T-cell (primary cell): Measurements from ENCODE around the gene LIMK2. TPM values are rescaled to one million over a fixed set of nuclear protein-coding genes. Genes with fewer than 3 reads are reported as not detected.

ENCODE experiments used
- ATAC-seq, 4 experiments: fragments of 200-7000 bp in 3 of 4; fragments of 150-1000 bp in 1 of 4; cut with Tn5 transposase; replicated peaks in 1 of 4; 1 replicate in 3 of 4; 2 replicates in 1 of 4; pipeline ENCODE4 v1.10.0; 2021; ENCODE audit warnings: moderate library complexity in 3 of 4, mild to moderate bottlenecking in 2 of 4, moderate number of reproducible peaks in 1 of 4
- CTCF ChIA-PET, 2 donors: fragments of 300-600 bp; sonication (Branson Sonifier 250); formaldehyde crosslinking; loops; one replicate each; lab custom pipeline; 2022; ENCODE audit warnings: antibody characterized with exemption in 2 of 2; lab: Charles Lee
- POLR2A ChIA-PET, 2 donors: fragments of 300-600 bp; sonication (Branson Sonifier 250); formaldehyde crosslinking; loops; one replicate each; lab custom pipeline; 2022; ENCODE audit warnings: antibody characterized with exemption in 2 of 2; lab: Charles Lee
- DNase-seq, 35 experiments: peaks; one replicate each; pipeline versions ENCODE4 v3.0.0 to v3.0.0-alpha.2; 2013 to 2023
- H3K27ac ChIP-seq: one replicate; pipeline ENCODE4 v1.5.1; 2013; ENCODE audit warnings: low read length
- H3K27me3 ChIP-seq, 2 experiments: replicated peaks in 1 of 2; 1 replicate in 1 of 2; 2 replicates in 1 of 2; pipeline versions ENCODE4 v1.6.1 to v1.7.0; 2013; ENCODE audit warnings: low read length in 1 of 2, mixed read lengths in 1 of 2; ENCODE audit not compliant: control insufficient read depth in 2 of 2, insufficient read depth in 2 of 2; ENCODE audit errors: extremely low read depth in 1 of 2
- H3K36me3 ChIP-seq, 2 donors: 1 replicate in 1 of 2; 2 replicates in 1 of 2; pipeline versions ENCODE4 v1.6.1 to v1.7.0; 2013; ENCODE audit warnings: low read length in 1 of 2; ENCODE audit not compliant: control insufficient read depth in 2 of 2, insufficient read depth in 1 of 2; ENCODE audit errors: extremely low read depth in 1 of 2
- H3K4me1 ChIP-seq, 2 experiments: 1 replicate in 1 of 2; 2 replicates in 1 of 2; pipeline versions ENCODE4 v1.6.1 to v1.7.0; 2013; ENCODE audit warnings: low read length in 2 of 2, mixed read lengths in 1 of 2; ENCODE audit not compliant: insufficient read depth in 2 of 2, control insufficient read depth in 1 of 2; ENCODE audit errors: extremely low read depth in 1 of 2
- H3K4me3 ChIP-seq, 2 donors: 1 replicate in 1 of 2; 2 replicates in 1 of 2; pipeline versions ENCODE4 v1.5.1 to v1.7.0; 2013; ENCODE audit warnings: mild to moderate bottlenecking in 2 of 2, low read length in 1 of 2, moderate library complexity in 1 of 2; ENCODE audit not compliant: control insufficient read depth in 1 of 2; ENCODE audit errors: extremely low read depth in 1 of 2
- H3K9me3 ChIP-seq: 2 replicates; pipeline ENCODE4 v1.7.0; 2013
- H3K27ac Mint-ChIP-seq, 2 donors: one replicate each; pipeline ENCODE4 v1.8.0; 2020 to 2021; ENCODE audit warnings: mild to moderate bottlenecking in 2 of 2, mixed read lengths in 2 of 2
- H3K27me3 Mint-ChIP-seq, 2 donors: one replicate each; pipeline ENCODE4 v1.8.0; 2021 to 2022; ENCODE audit warnings: mixed read lengths in 2 of 2
- H3K36me3 Mint-ChIP-seq: one replicate; pipeline ENCODE4 v1.8.0; 2021; ENCODE audit warnings: mixed read lengths
- H3K4me1 Mint-ChIP-seq, 3 donors: one replicate each; pipeline ENCODE4 v1.8.0; 2020 to 2022; ENCODE audit warnings: mixed read lengths in 3 of 3, mild to moderate bottlenecking in 1 of 3
- H3K4me3 Mint-ChIP-seq, 3 donors: one replicate each; pipeline ENCODE4 v1.8.0; 2020 to 2022; ENCODE audit warnings: mild to moderate bottlenecking in 3 of 3, mixed read lengths in 3 of 3, moderate library complexity in 3 of 3
- H3K9me3 Mint-ChIP-seq, 3 donors: one replicate each; pipeline ENCODE4 v1.8.0; 2020 to 2022; ENCODE audit warnings: mixed read lengths in 3 of 3
- WGBS: methylation state at CpG from one replicate; pipeline ENCODE4 v1.1.5; 2013; ENCODE audit warnings: missing lambda C conversion rate; ENCODE audit not compliant: insufficient coverage; 5-methylcytosine and 5-hydroxymethylcytosine counted together
- total RNA-seq, 35 experiments: library from RNA in 6 of 35; stranded (reverse) in 6 of 35; fragments of 120-200 nt in 1 of 35; gene quantifications; one replicate each; pipeline versions ENCODE4 v1.2.1 to v1.2.4 and lab custom pipeline; 2013 to 2026

The LIMK2 gene
- total RNA-seq, 5 donors from 2014 or later (not counting 1 experiment from before 2014, with no cell fraction given), result 21.5 to 31.5 (median 29.7) TPM

DNA sequence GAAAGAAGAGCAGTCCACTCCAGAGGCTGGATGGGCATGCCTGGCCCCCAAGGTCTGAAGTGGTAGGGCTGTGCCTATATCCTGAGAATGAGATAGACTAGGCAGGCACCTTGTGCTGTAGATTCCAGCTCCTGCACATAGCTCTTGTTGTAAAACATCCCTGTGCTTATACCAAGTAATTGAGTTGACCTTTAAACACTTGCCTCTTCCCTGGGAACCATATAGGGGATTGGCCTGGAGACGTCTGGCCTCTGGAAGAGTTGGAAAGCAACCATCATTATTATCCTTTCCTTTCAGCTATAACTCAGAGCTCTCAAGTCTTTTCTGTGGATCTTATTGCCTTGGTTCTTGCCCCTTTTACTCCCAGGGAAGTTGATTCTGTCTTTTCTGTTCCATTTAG, 15.1 kb downstream of the LIMK2 start:
- Mint-ChIP-seq H3K4me1 (peaks cover 45 to 69% (median 58%) of the 10 kb centered on the region in 3 donors), H3K4me3 (no peak overlapping the region), H3K9me3 (no peaks in the 10 kb centered on the region), H3K36me3 (peaks cover 11% of the 10 kb centered on the region), H3K27me3 (no peaks in the 10 kb centered on the region), H3K27ac (peak overlapping the region; percentile 67 to 86)
- ATAC-seq (no peak), DNase-seq (no peak)
- Histone ChIP-seq H3K4me3 (no peak overlapping the region), H3K4me1 (peaks cover 24 to 30% of the 10 kb centered on the region in 2 experiments), H3K27ac (no peak overlapping the region), H3K9me3 (no peaks in the 10 kb centered on the region), H3K27me3 (no peaks in the 10 kb centered on the region), H3K36me3 (peaks cover 0 to 12% of the 10 kb centered on the region in 2 donors)
- WGBS, result no CpG with 5 or more reads among the region's 1 CpG
- ChIA-PET POLR2A (interaction anchor here in 1 of 2 donors (0.6 to 1.5 kb wide), 2 partner anchors 10 to 18 kb away, joined by 3 read pairs; no protein-coding TSS in a partner anchor), CTCF (interaction anchor here in 1 of 2 donors (0.5 kb wide), 1 partner anchor 13 kb away, joined by 4 read pairs; no protein-coding TSS in a partner anchor)

DNA sequence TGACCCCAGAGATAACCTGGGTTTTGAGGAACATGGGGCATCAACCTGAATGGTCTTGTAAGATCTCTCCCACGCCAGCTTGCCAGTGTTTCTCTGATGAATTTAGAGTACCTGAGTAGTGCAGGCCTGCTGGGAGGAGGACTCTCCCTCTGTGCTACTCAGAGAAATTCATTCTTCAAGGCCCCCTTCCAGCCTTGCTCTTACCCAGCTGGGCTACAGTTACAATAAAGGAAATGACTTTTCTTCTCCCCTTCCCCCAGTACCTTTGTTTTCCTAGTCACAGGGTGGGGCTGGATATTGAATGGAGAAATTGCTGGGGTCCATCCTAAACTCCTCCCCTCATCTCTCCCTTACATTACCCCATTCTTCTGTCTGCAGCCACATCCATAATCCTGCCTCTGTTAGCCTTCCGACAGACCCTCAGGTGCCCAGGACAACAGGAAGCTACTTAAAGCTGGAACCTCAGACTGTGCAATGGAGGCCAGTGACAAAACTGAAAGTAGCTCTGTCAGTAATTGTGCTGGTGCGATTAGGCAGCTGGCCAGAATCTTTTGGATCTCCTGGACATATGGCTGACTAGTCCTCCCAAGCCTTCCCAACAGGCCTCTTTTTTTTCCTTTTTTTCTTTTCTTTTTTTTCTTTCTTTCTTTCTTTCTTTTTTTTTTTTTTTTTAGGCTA, 17.4 kb downstream of the LIMK2 start:
- Mint-ChIP-seq H3K4me3 (peak overlapping the region; percentile 43 to 62 (median 62)), H3K4me1 (peaks cover 46 to 58% (median 47%) of the 10 kb centered on the region in 3 donors), H3K9me3 (no peaks in the 10 kb centered on the region), H3K27me3 (no peaks in the 10 kb centered on the region), H3K36me3 (peaks cover 16% of the 10 kb centered on the region), H3K27ac (peak overlapping the region; percentile 97)
- ChIA-PET CTCF (interaction anchor here in 1 of 2 donors (0.6 to 1.8 kb wide), 6 partner anchors 16 to 122 kb away, joined by 3 to 14 read pairs (median 4); partner anchors contain the start of genes LIMK2 and SELENOM), POLR2A (no interaction called here)
- H3K36me3 ChIP-seq, result peaks cover 0 to 12% of the 10 kb centered on the region in 2 donors
- peak overlapping the region; percentile 63 for H3K27ac ChIP-seq
- no peaks in the 10 kb centered on the region for H3K27me3 ChIP-seq
- peaks cover 23 to 26% of the 10 kb centered on the region in 2 experiments for H3K4me1 ChIP-seq
- WGBS, result no CpG with 5 or more reads among the region's 3 CpGs
- H3K4me3 ChIP-seq, result no peak overlapping the region
- no peaks in the 10 kb centered on the region for H3K9me3 ChIP-seq
- ATAC-seq, result peak; percentile 48 to 70 (median 57)
- DNase-seq, result peak in 1 of 35 experiments; percentile 49

DNA sequence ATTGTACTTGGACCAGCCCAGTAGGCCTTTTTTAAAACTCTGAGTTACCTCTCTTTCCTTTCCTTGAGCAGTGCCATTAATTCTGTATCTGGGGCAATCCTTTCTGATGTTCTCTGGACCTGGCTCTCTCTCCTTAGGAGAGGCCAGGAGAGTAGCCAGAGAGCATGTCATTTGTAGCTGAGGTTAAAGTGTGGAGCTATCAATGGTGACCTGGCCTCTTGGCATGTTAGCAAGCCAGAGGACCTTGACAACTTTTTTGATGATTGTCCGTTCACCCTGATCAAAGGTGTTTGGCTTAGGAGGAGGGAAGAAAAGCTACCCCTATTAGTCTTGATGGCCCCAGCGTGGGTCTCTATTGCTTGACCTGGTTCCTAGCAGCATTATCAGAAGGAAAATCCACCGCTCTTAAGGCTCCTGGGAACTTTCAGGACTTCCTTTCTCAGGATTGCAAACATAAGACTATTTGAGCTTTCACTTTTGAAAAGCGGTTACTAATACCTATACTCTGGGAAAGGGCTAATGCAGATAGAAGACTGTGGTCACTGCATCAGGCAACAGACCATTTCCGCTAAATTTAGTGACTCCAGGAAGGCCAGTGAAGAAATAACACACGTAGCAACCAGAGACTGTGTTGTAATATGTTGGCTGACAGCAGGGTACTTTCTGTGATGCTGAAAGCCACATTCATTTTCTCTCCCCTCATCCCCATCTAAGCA, 18.2 kb downstream of the LIMK2 start:
- Mint-ChIP-seq H3K36me3 (peaks cover 24% of the 10 kb centered on the region), H3K27ac (peak overlapping the region; percentile 97), H3K27me3 (no peaks in the 10 kb centered on the region), H3K4me1 (peaks cover 50 to 61% (median 52%) of the 10 kb centered on the region in 3 donors), H3K4me3 (peak overlapping the region; percentile 43 to 62 (median 62)), H3K9me3 (no peaks in the 10 kb centered on the region)
- WGBS, result no CpG with 5 or more reads among the region's 6 CpGs
- peak overlapping the region; percentile 63 for H3K27ac ChIP-seq
- H3K4me3 ChIP-seq, result no peak overlapping the region
- H3K9me3 ChIP-seq, result no peaks in the 10 kb centered on the region
- no peaks in the 10 kb centered on the region for H3K27me3 ChIP-seq
- H3K4me1 ChIP-seq, result peaks cover 23 to 31% of the 10 kb centered on the region in 2 experiments
- ATAC-seq (no peak), DNase-seq (peak in 1 of 35 experiments; percentile 25)
- H3K36me3 ChIP-seq, result peaks cover 0 to 11% of the 10 kb centered on the region in 2 donors
- ChIA-PET POLR2A (no interaction called here), CTCF (interaction anchor here (0.7 to 1.8 kb wide), 8 partner anchors 17 to 145 kb away, joined by 3 to 14 read pairs (median 4); partner anchors contain the start of genes LIMK2 (in 1 of the 2) and SELENOM (in 1 of the 2))

DNA sequence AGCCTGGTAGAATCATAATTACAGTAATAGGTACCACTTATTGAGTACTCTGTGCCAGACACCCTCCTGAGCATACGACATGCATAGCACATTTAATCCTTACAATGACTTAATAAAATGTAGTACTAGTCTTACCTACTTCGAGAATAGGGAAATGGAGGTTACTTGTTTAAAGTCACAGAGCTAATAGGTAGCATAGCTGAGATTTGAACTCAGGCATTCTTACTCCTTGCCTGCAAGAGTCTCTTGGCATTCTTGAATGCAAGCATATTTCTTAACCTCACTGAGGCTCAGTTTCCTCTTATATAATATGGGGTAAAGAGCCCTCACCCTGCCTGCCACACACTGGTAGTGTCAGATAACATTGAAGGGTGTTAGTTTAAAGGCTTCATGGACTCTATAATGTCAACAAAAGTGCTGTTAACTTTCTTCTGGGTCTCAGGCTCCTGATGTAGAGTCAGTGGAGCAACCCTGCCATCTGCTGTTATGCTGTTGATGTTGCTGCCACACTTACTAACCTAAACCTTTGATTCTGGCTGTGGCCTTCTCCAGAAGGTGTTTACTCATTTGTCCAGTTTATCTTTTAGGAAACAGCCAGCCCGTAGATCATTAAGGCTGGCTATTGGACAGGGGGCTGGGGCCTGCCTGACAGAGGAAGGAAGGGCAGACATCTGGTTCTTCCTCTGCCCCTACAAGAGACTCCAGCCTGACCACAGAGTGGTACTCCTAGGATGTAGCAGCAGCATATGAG, 18.9 kb downstream of the LIMK2 start:
- H3K4me3 ChIP-seq, result no peak overlapping the region
- Mint-ChIP-seq H3K4me1 (peaks cover 48 to 57% (median 52%) of the 10 kb centered on the region in 3 donors), H3K36me3 (peaks cover 20% of the 10 kb centered on the region), H3K27ac (peak overlapping the region; percentile 97), H3K4me3 (peak overlapping the region in 1 of 3 donors; percentile 62), H3K9me3 (no peaks in the 10 kb centered on the region), H3K27me3 (no peaks in the 10 kb centered on the region)
- H3K27me3 ChIP-seq, result no peaks in the 10 kb centered on the region
- ChIA-PET CTCF (interaction anchor here (0.6 to 1.8 kb wide), 10 partner anchors 17 to 248 kb away, joined by 3 to 14 read pairs (median 4); partner anchors contain the start of genes LIMK2 (in 1 of the 2) and SELENOM (in 1 of the 2)), POLR2A (no interaction called here)
- peaks cover 23 to 32% of the 10 kb centered on the region in 2 experiments for H3K4me1 ChIP-seq
- H3K9me3 ChIP-seq, result no peaks in the 10 kb centered on the region
- no CpG with 5 or more reads among the region's 3 CpGs for WGBS
- DNase-seq (peak; percentile 23 to 83 (median 53)), ATAC-seq (peak; percentile 75 to 92 (median 81))
- peaks cover 0 to 10% of the 10 kb centered on the region in 2 donors for H3K36me3 ChIP-seq
- peak overlapping the region; percentile 22 for H3K27ac ChIP-seq

DNA sequence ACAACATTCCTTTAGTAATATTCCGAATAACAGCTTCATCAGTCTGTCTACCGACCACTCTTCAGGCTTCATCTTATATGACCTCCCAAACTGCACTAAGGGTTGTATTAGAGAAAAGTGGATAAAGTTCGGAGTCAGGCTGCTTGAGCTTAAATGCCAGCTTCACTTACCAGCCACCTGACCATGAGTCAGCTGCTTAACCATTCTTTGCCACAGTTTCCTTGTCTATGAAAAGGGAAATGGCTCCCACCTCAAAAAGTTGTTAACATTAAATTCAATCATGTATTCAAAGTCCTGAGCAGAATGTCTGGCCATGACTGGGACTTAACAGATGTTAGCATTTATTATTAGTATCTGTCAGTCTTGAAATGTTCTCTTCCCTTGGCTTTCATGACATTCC, 20.9 kb downstream of the LIMK2 start:
- Mint-ChIP-seq H3K9me3 (no peaks in the 10 kb centered on the region), H3K4me3 (no peak overlapping the region), H3K27ac (no peak overlapping the region), H3K36me3 (peaks cover 13% of the 10 kb centered on the region), H3K4me1 (peaks cover 45 to 49% (median 47%) of the 10 kb centered on the region in 3 donors), H3K27me3 (no peaks in the 10 kb centered on the region)
- no peak overlapping the region for H3K27ac ChIP-seq
- no peaks in the 10 kb centered on the region for H3K27me3 ChIP-seq
- no peak for ATAC-seq
- no CpG with 5 or more reads among the region's 3 CpGs for WGBS
- H3K4me3 ChIP-seq, result no peak overlapping the region
- no peaks in the 10 kb centered on the region for H3K9me3 ChIP-seq
- ChIA-PET POLR2A (no interaction called here), CTCF (interaction anchor here (1.3 to 1.8 kb wide), 4 partner anchors 14 to 139 kb away, joined by 3 to 5 read pairs (median 4); no protein-coding TSS in a partner anchor)
- DNase-seq, result no peak
- H3K36me3 ChIP-seq, result no peaks in the 10 kb centered on the region
- H3K4me1 ChIP-seq, result peaks cover 23 to 32% of the 10 kb centered on the region in 2 experiments
